Transverse colon (tissue), 4 donors: ENCODE data around the gene USP17L12.
"Not testable (repeated sequence)": the region's sequence is repeated elsewhere in the genome, so short reads cannot be mapped to it uniquely, and the experiment has no call there.

Source experiments
- CTCF ChIP-seq, 5 experiments: fragments of 200-600 bp in 3 of 5; fragments of 450-650 bp in 2 of 5; sonication (generic) in 3 of 5; IDR thresholded peaks; 1 replicate in 2 of 5; 2 replicates in 3 of 5; pipeline ENCODE4 v1.5.1; 2016 to 2017; ENCODE audit warnings: antibody characterized with exemption in 5 of 5, inconsistent platforms in 3 of 5, mild to moderate bottlenecking in 2 of 5, moderate library complexity in 1 of 5
- POLR2A ChIP-seq: fragments of 450-650 bp; IDR thresholded peaks from one replicate; pipeline ENCODE4 v1.6.1; 2016; ENCODE audit warnings: antibody characterized with exemption, mild to moderate bottlenecking, moderate library complexity
- POLR2AphosphoS5 ChIP-seq, 3 donors: sonication (generic); formaldehyde crosslinking; IDR thresholded peaks; one replicate each; pipeline ENCODE4 v1.6.1; 2016; ENCODE audit warnings: antibody characterized with exemption in 3 of 3

- TF ChIP-seq CTCF (IDR thresholded peaks at IDR 0.05); POLR2AphosphoS5 (IDR thresholded peaks at IDR 0.05); POLR2A: not testable (repeated sequence)
Measured at GRCh38 chr4:9214701-9215100, 5.3 kb upstream of the USP17L12 start.
